ENCODE measurements around the gene DAGLA. TPM values are rescaled to one million over a fixed set of nuclear protein-coding genes. Genes with fewer than 3 reads are reported as not detected.

The DAGLA gene
- total RNA-seq, 1 experiment from 2014 or later = 3.1 TPM

DNA sequence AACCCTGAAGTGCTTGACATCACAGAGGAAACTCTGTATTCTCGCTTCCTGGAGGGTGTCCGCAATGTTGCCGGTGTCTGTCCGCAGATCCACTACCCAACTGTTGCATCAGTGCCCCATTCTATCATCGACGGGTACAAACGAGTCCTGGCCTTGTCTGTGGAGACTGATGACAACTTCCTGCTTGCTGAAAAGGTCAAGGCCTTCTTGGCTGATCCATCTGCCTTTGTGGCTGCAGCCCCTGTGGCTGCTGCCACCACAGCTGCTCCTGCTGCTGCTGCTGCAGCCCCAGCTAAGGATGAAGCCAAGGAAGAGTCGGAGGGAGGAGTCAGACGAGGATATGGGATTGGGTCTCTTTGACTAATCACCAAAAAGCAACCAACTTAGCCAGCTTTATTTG, 42.9 kb upstream of the DAGLA start (continued):
- TF ChIP-seq, protein P1, sequence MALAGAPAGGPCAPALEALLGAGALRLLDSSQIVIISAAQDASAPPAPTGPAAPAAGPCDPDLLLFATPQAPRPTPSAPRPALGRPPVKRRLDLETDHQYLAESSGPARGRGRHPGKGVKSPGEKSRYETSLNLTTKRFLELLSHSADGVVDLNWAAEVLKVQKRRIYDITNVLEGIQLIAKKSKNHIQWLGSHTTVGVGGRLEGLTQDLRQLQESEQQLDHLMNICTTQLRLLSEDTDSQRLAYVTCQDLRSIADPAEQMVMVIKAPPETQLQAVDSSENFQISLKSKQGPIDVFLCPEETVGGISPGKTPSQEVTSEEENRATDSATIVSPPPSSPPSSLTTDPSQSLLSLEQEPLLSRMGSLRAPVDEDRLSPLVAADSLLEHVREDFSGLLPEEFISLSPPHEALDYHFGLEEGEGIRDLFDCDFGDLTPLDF (CRISPR knock-in tag; IDR thresholded peaks at IDR 0.05) = no peak

DNA sequence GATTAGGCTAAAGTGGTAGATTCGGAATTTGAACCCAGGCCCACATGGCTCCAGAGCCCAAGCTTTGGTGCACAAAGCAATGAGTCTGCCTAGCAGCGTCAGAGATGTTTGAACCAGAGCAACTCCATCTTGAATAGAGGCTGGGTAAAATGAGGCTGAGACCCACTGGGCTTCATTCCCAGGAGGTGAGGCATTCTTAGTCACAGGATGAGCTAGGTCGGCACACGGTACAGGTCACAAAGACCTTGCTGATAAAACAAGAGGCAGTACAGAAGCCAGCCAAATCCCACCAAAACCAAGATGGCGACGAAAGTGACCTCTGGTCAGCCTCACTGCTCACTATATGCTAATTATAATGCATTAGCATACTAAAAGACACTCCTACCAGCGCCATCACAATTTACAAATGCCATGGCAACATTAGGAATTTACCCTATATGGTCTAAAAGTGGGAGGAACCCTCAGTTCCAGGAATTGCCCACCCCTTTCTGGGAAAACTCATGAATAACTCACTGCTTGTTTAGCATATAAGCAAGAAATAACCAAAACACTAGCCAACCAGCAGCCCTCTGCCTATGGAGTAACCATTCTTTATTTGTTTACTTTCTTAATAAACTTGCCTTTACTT, 40.3 kb upstream of the DAGLA start:
- no peaks in the 10 kb centered on the region for H3K9me3 Mint-ChIP-seq

DNA sequence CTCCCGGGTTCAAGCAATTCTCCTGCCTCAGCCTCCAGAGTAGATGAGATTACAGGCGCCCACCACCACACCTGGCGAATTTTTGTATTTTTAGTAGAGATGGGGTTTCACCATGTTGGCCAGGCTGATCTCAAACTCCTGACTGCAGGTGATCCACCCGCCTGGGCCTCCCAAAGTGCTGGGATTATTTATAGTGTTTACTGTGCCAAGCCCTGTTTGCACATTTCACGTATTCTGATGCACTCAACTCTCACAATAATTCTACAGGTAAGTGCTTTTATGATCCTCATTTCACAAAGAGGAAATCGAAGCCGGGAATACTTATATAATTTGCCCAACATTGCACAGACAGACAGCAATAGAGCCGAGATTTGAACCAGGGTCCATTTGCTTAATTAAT, 38.0 kb upstream of the DAGLA start:
- POLR2A ChIA-PET = no interaction called here
- Mint-ChIP-seq H3K4me3 (no peak overlapping the region), H3K36me3 (no peaks in the 10 kb centered on the region), H3K9me3 (no peaks in the 10 kb centered on the region), H3K27me3 (ENCODE audit: low read depth) (no peaks in the 10 kb centered on the region), H3K27ac (no peak overlapping the region), H3K4me1 (0 out of 2 replicates have a peak, but pooled peaks cover 6% of the 10 kb centered on the region)
- TF ChIP-seq JAZF1 (CRISPR knock-in tag; IDR thresholded peaks at IDR 0.05) = no peak
- TF ChIP-seq, protein P2, sequence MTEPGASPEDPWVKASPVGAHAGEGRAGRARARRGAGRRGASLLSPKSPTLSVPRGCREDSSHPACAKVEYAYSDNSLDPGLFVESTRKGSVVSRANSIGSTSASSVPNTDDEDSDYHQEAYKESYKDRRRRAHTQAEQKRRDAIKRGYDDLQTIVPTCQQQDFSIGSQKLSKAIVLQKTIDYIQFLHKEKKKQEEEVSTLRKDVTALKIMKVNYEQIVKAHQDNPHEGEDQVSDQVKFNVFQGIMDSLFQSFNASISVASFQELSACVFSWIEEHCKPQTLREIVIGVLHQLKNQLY (CRISPR knock-in tag; IDR thresholded peaks at IDR 0.05) = no peak
- no peak for TF ChIP-seq JUN (CRISPR knock-in tag; IDR thresholded peaks at IDR 0.05)
- TF ChIP-seq GTF2I (CRISPR knock-in tag; conservative IDR thresholded peaks at IDR 0.05) = no peak
- no peak for TF ChIP-seq ZNF263 (CRISPR knock-in tag; IDR thresholded peaks at IDR 0.05; ENCODE audit: low read depth)
- TF ChIP-seq, protein P3, sequence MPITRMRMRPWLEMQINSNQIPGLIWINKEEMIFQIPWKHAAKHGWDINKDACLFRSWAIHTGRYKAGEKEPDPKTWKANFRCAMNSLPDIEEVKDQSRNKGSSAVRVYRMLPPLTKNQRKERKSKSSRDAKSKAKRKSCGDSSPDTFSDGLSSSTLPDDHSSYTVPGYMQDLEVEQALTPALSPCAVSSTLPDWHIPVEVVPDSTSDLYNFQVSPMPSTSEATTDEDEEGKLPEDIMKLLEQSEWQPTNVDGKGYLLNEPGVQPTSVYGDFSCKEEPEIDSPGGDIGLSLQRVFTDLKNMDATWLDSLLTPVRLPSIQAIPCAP (CRISPR knock-in tag; IDR thresholded peaks at IDR 0.05) = no peak
- no peak for TF ChIP-seq ZNF317 (CRISPR knock-in tag; IDR thresholded peaks at IDR 0.05; ENCODE audit: borderline replicate concordance, low read depth)
- no peak for TF ChIP-seq ZNF121 (CRISPR knock-in tag; IDR thresholded peaks at IDR 0.05)
- TF ChIP-seq ZNF232 (CRISPR knock-in tag; IDR thresholded peaks at IDR 0.05) = no peak
- TF ChIP-seq RELA (CRISPR knock-in tag; IDR thresholded peaks at IDR 0.05; ENCODE audit: borderline replicate concordance) = no peak
- TF ChIP-seq ZNF416 (CRISPR knock-in tag; IDR thresholded peaks at IDR 0.05) = no peak
- DNase-seq (ENCODE audit: low spot score) (no peak), ATAC-seq (no peak)
- CTCF ChIA-PET = no interaction called here

More for the DNA sequence above, 40.3 kb upstream of the DAGLA start:
- Mint-ChIP-seq H3K4me1 (0 out of 2 replicates have a peak, but pooled peaks cover 6% of the 10 kb centered on the region), H3K27ac (no peak overlapping the region), H3K36me3 (no peaks in the 10 kb centered on the region), H3K27me3 (ENCODE audit: low read depth) (no peaks in the 10 kb centered on the region), H3K4me3 (no peak overlapping the region)
- no peak for DNase-seq (ENCODE audit: low spot score)
- ChIA-PET POLR2A (no interaction called here), CTCF (interaction anchor here (0.5 to 4.6 kb wide), 17 partner anchors 11 to 770 kb away, joined by 3 to 61 read pairs (median 7); partner anchors contain the start of gene LRRC10B)
- no peak for TF ChIP-seq FOXP1 (CRISPR knock-in tag; IDR thresholded peaks at IDR 0.05; ENCODE audit: borderline replicate concordance)
- TF ChIP-seq, protein P4, sequence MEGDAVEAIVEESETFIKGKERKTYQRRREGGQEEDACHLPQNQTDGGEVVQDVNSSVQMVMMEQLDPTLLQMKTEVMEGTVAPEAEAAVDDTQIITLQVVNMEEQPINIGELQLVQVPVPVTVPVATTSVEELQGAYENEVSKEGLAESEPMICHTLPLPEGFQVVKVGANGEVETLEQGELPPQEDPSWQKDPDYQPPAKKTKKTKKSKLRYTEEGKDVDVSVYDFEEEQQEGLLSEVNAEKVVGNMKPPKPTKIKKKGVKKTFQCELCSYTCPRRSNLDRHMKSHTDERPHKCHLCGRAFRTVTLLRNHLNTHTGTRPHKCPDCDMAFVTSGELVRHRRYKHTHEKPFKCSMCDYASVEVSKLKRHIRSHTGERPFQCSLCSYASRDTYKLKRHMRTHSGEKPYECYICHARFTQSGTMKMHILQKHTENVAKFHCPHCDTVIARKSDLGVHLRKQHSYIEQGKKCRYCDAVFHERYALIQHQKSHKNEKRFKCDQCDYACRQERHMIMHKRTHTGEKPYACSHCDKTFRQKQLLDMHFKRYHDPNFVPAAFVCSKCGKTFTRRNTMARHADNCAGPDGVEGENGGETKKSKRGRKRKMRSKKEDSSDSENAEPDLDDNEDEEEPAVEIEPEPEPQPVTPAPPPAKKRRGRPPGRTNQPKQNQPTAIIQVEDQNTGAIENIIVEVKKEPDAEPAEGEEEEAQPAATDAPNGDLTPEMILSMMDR (IDR thresholded peaks at IDR 0.05) = no peak
- no peak for ATAC-seq

DNA sequence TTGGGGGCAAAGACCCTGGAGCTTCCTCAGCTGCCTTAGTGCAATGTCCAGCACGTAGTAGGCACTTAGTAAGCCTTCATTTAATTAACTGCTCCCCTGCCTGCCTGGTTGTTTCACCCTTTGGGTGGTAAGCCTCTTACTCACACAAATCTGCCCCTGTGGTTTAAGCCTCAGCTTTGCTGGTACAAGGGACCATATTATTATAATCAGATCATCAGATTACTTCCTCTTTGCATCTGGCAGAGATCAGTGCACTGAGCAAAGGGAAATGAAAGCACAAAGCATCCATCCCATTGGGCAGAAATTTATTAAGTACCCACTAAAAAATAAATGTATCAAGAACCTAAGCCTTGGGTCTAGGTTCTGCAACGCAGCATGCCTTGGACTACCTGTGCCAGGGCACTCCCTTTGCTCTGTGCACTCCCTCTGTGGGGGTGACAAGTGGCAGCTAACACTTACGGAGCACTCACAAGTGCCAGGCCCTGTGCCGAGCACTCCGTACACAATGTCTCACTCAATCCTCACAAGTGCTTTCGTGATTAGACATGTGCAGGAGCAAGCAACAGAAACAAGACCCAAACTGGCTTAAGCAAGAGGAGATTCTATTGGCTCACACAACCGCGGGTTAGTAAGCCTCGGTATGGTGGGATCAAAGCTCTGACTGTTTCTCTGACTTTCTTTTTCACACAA, 34.9 kb upstream of the DAGLA start:
- Mint-ChIP-seq H3K4me1 (no peaks in the 10 kb centered on the region), H3K36me3 (no peaks in the 10 kb centered on the region), H3K4me3 (no peak overlapping the region), H3K27ac (no peak overlapping the region), H3K27me3 (ENCODE audit: low read depth) (no peaks in the 10 kb centered on the region), H3K9me3 (no peaks in the 10 kb centered on the region)
- DNase-seq (ENCODE audit: low spot score) (no peak), ATAC-seq (no peak)
- ChIA-PET CTCF (interaction anchor here (0.8 to 2.7 kb wide), 6 partner anchors 38 to 199 kb away, joined by 3 to 11 read pairs (median 5); no protein-coding TSS in a partner anchor), POLR2A (no interaction called here)
- TF ChIP-seq NR3C1 (CRISPR knock-in tag; conservative IDR thresholded peaks at IDR 0.05; ENCODE audit: low read depth) = no peak
- TF ChIP-seq NR1H2 (CRISPR knock-in tag; IDR thresholded peaks at IDR 0.05) = no peak
- TF ChIP-seq, protein P5, sequence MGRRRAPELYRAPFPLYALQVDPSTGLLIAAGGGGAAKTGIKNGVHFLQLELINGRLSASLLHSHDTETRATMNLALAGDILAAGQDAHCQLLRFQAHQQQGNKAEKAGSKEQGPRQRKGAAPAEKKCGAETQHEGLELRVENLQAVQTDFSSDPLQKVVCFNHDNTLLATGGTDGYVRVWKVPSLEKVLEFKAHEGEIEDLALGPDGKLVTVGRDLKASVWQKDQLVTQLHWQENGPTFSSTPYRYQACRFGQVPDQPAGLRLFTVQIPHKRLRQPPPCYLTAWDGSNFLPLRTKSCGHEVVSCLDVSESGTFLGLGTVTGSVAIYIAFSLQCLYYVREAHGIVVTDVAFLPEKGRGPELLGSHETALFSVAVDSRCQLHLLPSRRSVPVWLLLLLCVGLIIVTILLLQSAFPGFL (CRISPR knock-in tag; IDR thresholded peaks at IDR 0.05; ENCODE audit: borderline replicate concordance) = no peak
- TF ChIP-seq, protein P6, sequence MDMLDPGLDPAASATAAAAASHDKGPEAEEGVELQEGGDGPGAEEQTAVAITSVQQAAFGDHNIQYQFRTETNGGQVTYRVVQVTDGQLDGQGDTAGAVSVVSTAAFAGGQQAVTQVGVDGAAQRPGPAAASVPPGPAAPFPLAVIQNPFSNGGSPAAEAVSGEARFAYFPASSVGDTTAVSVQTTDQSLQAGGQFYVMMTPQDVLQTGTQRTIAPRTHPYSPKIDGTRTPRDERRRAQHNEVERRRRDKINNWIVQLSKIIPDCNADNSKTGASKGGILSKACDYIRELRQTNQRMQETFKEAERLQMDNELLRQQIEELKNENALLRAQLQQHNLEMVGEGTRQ (CRISPR knock-in tag; IDR thresholded peaks at IDR 0.05) = no peak
- TF ChIP-seq ZNF317 (CRISPR knock-in tag; IDR thresholded peaks at IDR 0.05; ENCODE audit: borderline replicate concordance, low read depth) = no peak
- TF ChIP-seq ELF4 (CRISPR knock-in tag; IDR thresholded peaks at IDR 0.05; ENCODE audit: low read depth) = no peak
- no peak for TF ChIP-seq NFE2L1 (CRISPR knock-in tag; IDR thresholded peaks at IDR 0.05)
- no peak for TF ChIP-seq OVOL2 (CRISPR knock-in tag; IDR thresholded peaks at IDR 0.05; ENCODE audit: borderline replicate concordance)

Data from WTC11 (cell line).